GM18511 (cell line): ENCODE results near the gene NCEH1.
"Not testable (repeated sequence)": the region's sequence is repeated elsewhere in the genome, so short reads cannot be mapped to it uniquely, and the experiment has no call there.

Experiments used
- ATAC-seq: cut with Tn5 transposase; IDR thresholded peaks from one replicate; pipeline ENCODE4 v1.9.1; 2021; ENCODE audit warnings: mild to moderate bottlenecking, moderate library complexity; ENCODE audit not compliant: unreplicated experiment

Gene NCEH1

DNA sequence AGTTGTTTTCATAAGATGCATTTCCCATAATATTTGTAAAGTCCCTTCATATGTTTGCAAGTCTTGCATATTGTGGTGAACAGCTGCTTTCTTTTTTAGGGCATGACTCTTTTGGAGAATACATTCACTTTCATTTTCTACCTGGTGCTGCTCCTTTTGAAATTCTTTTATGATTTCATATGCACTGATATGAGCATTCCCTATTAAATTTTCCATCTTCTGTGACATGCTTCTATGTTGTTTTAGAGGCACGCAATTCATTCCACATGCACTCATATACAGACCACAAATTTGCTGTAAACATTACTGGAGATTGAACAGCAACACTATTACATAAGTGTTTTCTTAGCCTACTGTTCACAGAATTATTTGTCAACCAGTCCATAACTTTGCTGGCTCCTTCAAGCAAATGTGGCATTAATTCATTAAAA is 94.8 kb downstream of the NCEH1 start:
- ATAC-seq: peak; percentile 68

DNA sequence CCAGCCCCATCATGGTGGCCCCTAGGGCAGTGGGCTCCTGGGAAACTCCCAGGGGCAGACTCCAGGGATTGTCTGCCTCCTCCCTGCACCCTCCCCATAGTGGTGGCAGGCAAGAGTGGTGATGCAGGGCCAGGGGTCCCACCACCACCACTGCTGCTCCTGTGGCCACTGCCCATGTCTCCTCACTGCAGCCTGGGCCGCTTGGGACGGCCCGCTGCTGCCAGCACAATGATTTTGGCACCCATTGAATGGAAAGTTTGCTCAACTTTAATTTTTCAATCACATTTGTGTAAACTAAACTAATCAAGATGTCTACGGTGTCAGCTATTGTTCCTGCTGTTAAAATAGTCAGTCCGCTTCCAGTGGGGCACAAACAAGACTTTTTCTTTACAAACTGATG is 95.6 kb downstream of the NCEH1 start:
- no peak for ATAC-seq

DNA sequence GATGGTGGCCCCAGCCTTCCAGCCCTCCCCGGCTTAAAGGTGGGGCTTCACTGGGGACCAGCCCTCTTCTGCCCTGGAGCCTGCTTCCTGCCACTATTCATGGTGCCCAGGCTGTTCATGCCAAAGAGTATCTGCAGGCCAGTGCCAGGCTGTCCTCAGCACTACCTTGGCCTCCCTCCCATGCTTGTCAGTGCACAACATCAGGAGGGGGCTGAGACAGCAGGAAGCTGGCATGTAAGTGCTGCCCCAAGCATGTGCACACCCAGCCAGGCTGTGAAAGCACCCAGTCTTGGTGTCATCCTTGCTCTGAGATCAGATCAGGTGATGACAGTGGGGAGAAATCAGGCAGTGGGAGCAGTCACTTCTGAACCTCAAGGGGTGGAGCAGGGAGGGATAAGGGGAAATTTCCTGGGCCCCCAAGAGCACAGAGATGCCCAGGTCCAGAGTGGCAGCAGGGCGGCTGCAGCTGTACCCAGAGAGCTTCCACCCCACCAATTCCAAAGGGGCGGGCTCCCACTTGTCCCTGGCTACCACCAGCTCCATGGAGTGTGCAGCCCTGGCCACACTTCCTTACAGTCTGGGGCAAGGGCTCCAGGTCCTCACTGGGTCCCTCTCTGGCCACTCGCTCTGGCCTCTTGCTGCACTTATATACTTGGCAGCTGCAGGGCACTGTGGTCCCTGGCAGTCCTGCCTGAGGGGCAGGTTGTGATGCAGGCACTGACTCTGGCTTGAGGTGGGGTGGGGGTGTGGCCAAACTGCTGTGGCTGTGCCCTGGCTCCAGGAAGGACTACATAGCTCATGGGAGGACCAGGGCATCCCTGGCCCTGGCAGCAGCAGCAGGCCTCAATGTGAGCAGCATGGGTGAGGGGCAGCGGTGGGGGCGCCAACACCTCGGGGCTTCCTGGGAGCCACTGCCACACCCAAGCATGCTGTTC is 96.3 kb downstream of the NCEH1 start:
- no peak for ATAC-seq

DNA sequence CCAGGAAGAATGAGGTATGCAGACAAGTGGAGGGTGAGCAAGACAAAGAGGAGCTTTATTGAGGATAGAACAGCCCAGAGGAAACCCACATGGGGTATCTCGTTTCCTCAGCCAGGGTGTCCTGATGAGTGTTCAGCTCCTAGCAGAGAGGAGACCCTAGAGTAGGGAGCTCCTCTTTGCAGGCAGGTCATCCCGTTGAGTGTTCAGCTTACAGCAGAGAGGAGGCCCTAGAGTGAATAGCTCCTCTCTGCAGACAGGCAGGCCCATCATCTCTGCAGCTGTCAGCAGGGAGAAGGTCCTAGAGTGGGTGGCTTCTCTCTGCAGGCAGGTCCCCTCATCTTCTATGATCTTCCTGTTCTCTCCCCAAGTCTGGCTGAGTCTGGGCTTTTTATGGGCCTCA is 97.0 kb downstream of the NCEH1 start:
- no peak for ATAC-seq

DNA sequence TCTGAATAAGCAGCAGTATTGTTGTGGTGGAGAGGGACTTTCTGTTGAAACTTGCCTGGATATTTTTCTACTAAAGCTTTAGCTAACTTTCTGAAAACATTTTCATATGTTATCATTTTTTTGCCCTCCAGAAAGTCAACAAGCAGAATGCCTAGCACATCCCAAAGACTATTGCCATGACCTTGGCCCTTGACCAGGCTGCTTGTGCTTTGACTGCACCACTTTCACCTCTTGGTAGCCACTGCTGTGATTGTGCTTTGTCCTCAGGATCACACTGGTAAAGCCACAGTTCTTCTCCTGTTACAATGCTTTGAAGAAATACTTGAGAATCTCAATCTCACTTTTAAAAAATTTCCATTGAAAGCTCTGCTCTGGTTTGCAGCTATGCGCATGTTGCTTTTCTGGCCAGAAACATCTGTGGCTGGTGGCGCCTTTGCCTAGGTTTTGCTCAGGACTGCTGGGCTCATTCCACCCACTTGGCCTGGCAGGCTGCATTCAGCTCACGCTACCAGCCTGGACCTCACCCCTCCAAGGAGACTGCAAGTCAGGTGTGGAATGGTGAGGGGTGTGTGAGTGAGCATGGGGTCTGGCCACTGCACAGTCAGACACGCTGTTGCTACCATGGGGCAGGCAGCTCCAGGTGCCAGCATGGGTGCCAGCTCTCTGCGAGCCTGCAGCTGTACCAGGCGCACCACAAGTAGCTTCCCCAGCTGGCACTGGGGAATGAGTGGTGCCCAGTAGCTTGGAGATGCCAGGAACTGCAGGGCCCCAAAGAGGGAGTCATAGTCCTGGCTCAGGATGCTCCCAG is 97.8 kb downstream of the NCEH1 start:
- ATAC-seq: no peak

DNA sequence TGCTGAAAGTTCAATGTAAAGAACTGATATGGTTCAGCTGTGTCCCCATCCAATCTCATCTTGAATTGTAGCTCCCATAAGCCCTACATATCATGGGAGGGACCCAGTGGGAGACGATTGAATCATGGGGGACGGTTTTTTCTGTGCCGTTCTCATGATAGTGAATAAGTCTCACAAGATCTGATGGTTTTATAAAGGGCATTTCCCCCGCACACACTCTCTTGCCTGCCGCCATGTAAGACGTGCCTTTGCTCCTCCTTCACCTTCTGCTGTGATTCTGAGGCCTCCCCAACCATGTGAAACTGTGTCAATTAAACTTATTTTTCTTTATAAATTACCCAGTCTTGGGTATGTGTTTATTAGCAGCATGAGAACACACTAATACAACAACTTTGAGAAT is 101.1 kb downstream of the NCEH1 start:
- ATAC-seq: no peak

DNA sequence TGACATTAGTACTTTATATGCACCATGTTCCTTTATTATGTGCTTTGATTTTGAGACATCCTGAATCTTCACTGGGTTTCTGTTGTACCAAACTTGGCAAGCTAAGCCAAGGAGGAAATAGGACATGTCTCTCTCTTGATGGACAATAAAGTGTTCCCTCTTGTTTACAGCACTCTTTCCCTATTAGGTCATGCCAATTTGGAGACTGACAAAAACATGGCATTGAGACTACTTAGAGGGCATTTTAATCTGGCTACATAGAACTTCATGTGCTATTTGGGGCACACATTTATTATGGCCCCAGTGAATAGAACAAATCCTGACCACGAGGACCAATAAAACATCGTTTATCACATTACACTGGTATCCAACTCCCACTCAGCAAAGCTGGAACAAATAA is 102.3 kb downstream of the NCEH1 start:
- ATAC-seq: no peak

DNA sequence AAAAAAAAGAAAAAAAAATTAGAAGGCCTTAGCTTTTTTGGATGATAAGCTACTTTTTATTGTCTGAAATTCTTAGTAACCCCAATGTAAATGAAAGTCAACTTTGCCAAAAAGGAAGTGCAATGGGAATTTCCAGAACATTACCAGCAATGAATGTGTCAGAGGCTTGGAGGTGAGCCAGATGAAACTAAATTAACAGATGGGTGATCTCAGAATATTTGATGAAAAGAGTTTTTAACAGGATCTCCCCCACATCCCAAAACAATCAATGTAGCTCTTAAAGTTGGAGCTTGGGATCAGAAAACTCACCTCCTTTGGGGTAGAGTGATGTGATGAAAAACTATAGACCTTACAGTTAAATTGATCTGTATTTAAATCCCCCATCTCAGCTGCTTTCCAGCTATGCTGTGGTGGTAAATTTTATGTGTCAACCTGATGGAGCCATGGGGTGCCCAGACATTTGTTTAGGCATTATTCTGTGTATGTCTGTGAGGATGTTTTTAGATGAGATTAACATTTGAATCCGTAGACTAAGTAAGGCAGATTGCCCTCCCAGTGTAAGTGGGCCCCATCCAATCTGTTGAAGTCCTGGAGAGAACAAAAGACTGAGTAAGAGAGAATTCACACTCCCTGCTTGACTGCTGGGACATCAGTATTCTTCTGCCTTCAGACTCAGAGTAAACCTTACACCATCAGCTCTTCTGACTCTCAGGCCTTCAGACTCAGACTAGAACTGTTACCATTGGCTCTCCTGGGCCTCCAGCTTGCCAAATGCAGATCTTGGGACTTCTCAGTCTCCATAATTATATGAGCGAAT is 103.4 kb downstream of the NCEH1 start:
- peak; percentile 62 for ATAC-seq

DNA sequence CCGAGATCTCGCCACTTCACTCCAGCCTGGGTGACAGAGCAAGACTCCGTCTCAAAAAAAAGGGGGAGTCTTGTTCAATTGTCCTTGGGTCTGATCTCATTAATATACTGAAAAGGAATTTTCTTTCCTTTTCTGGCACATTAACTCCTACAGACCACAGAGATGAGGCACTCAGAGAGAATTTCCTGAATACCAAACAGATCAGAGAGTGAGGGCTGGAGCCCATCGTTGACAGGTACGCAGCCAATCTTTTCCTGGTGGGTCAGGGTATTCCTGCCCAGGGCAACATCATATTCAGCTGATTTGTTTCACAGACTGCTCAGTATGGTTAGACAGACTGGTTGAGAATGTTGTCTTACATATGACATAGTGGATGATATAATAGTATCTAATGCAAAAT is 104.8 kb downstream of the NCEH1 start:
- ATAC-seq: no peak

DNA sequence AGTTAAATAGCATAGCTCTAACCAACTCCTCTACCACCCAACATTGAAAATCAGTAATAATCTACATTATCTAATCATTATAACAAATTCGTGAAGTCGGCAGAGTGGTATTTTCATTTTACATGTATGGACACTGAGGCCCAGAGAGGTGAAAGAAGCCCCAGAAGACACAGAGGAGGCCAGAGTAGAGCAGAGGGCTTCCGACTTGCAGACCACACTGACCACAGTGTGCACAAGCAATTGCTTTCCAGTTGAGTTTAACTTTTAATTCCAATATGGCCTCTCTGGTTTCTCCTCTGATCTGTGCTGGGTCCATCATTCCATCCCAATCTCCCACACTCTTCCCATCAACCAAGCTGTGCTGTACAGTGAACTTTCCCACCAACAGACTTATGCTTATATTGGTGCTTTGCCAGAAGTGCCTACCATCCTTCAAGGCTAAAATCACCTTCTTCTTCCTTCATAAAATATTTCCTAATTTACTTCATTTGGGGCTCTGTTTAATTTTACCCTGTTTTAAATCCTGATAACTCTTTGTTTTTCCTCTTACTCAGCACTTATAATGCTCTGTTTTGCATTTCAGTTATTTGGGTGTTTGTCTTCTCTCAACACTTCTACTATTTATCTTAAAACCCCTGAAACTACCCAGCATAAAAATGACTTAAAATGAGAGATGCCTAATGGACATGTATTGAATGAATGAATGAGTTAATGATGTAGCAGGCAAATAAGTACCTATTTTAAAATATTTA is 105.8 kb downstream of the NCEH1 start:
- no peak for ATAC-seq

DNA sequence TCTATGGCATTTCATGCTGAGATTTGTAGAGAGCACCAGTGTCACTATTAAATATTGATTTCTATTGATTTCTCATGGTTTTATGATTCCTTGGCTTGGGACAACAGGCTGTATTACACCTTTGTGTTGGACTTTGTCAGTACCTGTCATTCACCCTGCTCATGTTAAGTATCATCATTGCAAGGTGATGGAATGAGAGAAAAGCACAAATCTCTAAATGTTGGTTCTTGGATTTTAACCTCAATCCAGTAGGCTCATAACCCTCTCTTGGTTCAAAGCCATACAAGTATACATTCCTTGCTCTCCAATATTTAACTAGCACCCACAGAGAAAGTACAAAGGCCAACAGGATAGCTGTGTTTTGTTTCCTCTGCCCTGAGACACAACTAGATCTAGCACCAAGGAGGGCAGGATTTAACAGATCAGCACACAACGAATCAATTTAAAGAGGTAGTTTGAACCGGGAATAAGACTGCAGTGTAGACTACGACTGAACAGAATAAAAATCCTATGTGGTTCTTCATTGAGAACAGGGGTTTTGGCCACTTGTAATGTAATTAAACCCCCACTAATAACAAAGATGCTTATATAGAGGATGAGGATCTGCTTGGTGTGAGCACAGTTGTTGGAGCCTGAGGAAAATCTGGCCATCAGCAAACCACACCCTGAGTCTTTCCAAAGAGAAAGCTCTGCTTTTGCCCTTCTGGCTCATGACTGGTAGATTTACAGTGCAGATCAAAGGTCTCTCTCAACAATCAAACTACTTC is 109.6 kb downstream of the NCEH1 start:
- ATAC-seq: no peak

DNA sequence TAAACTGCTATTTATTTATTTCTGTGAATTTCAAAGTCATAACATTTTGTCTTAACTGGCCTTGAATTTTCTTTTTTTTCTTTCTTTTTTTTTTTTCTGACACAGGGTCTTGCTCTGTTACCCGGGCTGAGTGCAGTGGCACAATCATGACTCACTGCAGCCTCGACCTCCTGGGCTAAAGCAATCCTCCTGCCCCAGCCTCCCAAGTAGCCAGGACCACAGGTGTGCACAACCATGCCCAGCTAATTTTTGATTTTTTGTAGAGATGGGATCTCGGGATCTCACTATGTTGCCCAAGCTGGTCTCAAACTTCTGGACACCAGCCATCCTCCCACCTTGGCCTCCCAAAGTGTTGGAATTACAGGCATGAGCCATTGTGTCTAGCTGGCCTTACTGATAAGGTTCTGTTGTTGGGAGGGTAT is 110.2 kb downstream of the NCEH1 start:
- no peak for ATAC-seq

DNA sequence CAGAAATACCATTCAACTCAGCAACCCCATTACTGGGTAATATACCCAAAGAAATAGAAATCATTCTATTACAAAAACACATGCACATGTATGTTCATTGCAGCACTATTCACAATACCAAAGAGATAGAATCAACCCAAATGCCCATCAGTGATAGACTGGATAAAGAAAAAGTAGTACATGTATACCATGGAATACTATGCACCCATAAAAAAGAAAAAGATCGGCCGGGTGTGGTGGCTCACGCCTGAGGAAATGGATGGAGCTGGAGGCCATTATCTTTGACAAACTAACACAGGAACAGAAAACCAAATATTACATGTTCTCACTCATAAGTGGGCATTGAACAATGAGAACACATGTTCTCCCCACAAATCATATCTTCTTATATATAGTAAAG is 112.0 kb downstream of the NCEH1 start:
- no peak for ATAC-seq

DNA sequence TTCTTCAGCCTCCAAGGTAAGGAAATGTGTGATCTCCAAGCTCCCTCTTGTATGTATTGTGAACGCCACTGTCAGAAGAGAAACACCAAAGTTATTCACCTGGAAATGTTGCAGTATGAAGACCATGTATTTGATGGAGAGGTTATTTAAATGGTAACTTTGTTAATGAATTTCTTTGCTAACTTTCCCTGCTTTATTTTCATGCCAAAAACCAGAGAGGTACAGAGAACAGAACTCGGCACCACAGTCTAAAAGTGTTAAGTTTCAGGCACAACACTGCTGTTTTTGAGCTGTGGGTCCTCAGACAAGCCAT is 114.5 kb downstream of the NCEH1 start:
- no peak for ATAC-seq

DNA sequence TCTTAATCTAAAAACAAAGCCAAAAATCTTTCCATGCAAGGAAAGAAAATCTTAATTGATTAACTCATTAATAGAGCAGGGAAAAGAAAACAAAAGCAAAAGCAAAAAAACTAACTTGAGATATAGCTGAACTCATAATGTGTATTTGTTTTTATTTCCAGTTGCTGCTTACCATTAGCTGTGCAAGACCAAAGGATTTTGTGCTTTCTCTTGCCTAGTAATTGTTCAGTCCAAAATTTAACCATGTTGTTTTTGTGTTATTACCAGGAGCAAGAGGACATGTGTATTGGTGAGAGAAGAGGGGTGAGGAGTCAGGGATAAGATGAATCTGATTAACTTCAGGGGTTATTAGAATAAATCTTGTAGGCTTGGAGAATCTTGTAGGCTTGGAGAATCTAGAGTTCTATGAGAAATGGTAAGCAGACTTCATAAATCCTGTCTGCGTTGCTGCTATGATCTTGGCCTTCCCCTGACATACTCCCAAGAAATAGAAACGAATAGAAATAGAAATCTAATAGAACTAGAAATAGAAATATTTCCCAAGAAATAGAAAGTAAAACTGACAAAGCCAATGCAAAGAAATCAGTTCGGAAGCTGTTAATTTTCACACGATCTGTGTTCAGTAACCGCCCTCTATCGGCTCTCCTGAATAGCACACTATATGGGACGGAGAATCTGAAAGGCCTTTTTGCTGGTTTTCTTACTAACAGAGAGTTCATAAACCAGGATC is 115.0 kb downstream of the NCEH1 start:
- peak; percentile 31 for ATAC-seq

DNA sequence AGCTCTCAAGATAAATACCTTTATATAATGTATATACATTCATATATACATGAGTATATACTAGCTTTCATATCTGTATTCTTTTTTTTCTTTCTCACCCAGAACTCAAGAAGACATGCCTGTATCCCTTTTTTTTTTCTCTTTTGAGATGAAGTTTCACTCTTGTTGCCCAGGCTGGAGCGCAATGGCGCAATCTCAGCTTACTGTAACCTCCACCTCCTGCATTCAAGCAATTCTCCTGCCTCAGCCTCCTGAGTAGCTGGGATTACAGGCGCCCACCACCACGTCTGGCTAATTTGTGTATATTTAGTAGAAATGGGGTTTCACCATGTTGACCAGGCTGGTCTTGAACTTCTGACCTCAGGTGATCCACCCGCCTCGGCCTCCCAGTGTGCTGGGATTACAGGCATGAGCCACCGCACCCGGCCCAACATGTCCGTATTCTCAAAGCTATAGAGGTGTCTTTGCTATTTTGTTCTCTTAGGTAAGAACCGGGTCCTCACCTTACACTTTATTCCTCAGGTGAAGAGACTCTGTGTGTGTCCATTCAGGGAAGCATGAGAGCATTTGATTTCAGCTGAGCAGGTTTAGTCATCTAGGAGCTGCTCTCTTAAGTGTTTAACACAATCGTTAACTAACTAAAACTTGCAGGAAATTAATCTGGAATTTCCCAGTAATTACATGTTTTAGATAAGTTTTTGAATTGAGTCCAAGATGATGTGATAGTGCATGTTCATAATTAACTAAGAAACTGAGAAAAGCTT is 115.8 kb downstream of the NCEH1 start:
- ATAC-seq: not testable (repeated sequence)

DNA sequence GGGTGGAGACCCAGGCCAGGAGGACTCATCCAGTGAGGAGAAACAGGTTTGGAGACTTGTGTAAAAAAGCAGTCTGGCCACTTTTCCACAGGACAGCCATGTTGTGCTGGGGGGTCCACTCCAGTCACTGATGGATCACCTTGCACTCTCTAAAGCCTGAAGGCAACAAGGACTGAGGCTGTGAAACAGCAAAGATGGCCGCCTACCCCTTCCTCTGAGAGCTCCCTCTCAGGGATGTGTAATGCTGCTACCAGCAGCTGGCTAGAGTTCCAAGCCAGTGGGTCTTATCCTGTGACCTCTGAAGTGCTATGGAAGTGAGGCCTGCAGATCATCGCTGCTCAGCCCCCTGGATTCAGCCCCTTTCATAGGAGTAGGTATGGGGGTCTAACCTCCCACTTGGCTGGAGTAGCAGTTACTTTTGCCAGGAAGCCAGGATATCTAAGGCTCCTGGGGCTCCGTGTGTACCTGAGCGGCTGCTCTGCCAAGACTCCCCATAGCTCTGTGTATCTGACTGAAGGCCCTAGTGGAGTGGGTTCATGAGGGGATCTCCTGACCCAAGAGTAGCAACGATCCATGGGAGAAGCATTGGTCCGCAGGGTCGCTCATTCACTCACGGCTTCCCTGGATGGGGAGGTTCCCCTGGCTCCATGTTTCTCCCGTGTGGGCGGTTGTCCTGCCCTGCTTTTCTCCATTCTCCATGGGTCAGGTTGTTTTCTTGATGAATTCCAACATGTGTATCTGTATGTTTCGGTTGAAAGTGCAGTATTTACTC is 117.8 kb downstream of the NCEH1 start:
- no peak for ATAC-seq
